C4-2B (cell line): ENCODE measurements around the gene DNAH17.

Experiments
- CTCF ChIP-seq: fragments of 450-650 bp; conservative IDR thresholded peaks from 2 replicates; pipeline ENCODE4 v1.5.1; 2017; ENCODE audit warnings: mild to moderate bottlenecking
- ZFX ChIP-seq: fragments of 450-650 bp; IDR thresholded peaks from 2 replicates; pipeline ENCODE4 v1.6.1; 2017

GRCh38 chr17:78419970-78420815, 157.0 kb downstream of the DNAH17 start:
- TF ChIP-seq CTCF (no peak), ZFX (no peak)
